SK-N-SH treated with all-trans-retinoic acid at 6 μM for 48 hours (cell line): ENCODE measurements around the gene SULT2B1.
"Not testable (repeated sequence)": the region's sequence is repeated elsewhere in the genome, so short reads cannot be mapped to it uniquely, and the experiment has no call there.

Experiments used
- PATZ1 ChIP-seq: fragments of 250-450 bp; sonication (Bioruptor Pico); IDR thresholded peaks from 2 replicates; pipeline ENCODE4 v1.8.0; 2020; ENCODE audit warnings: mild to moderate bottlenecking, moderate library complexity, borderline replicate concordance
- PPARA ChIP-seq: fragments of 250-450 bp; sonication (Bioruptor Pico); IDR thresholded peaks from 2 replicates; pipeline ENCODE4 v1.5.0; 2020; ENCODE audit warnings: mild to moderate bottlenecking, borderline replicate concordance
- RARB ChIP-seq: fragments of 250-450 bp; sonication (Bioruptor Pico); IDR thresholded peaks from 2 replicates; pipeline ENCODE4 v1.8.0; 2021; ENCODE audit warnings: mild to moderate bottlenecking, moderate library complexity
- ZFP30 ChIP-seq: fragments of 450-650 bp; formaldehyde crosslinking; IDR thresholded peaks from 2 replicates; pipeline ENCODE4 v1.5.0; 2022; ENCODE audit warnings: mild to moderate bottlenecking, moderate library complexity
- TF ChIP-seq, protein P1 (sequence below): fragments of 250-450 bp; sonication (Bioruptor Pico); IDR thresholded peaks from 2 replicates; pipeline ENCODE4 v1.5.0; 2020; ENCODE audit warnings: mild to moderate bottlenecking, moderate library complexity

DNA sequence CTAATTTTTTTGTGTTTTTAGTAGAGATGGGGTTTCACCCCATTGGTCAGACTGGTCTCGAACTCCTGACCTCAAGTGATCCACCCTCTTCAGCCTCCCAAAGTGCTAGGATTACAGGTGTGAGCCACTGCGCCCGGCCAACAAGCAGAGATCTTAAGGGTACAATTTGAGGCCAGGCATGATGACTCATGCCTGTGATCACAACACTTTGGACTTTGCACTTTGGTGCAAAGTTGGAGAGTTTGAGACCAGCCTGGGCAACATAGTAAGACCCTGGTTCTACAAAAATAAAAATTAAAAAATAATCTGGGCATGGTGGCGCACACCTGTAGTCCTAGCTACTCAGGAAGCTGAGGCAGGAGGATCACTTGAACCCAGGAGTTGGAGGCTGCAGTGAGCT is 32.5 kb upstream of the SULT2B1 start:
- TF ChIP-seq PPARA (CRISPR knock-in tag); PATZ1 (CRISPR knock-in tag); ZFP30; RARB (CRISPR knock-in tag): not testable (repeated sequence)
- TF ChIP-seq, protein P1, sequence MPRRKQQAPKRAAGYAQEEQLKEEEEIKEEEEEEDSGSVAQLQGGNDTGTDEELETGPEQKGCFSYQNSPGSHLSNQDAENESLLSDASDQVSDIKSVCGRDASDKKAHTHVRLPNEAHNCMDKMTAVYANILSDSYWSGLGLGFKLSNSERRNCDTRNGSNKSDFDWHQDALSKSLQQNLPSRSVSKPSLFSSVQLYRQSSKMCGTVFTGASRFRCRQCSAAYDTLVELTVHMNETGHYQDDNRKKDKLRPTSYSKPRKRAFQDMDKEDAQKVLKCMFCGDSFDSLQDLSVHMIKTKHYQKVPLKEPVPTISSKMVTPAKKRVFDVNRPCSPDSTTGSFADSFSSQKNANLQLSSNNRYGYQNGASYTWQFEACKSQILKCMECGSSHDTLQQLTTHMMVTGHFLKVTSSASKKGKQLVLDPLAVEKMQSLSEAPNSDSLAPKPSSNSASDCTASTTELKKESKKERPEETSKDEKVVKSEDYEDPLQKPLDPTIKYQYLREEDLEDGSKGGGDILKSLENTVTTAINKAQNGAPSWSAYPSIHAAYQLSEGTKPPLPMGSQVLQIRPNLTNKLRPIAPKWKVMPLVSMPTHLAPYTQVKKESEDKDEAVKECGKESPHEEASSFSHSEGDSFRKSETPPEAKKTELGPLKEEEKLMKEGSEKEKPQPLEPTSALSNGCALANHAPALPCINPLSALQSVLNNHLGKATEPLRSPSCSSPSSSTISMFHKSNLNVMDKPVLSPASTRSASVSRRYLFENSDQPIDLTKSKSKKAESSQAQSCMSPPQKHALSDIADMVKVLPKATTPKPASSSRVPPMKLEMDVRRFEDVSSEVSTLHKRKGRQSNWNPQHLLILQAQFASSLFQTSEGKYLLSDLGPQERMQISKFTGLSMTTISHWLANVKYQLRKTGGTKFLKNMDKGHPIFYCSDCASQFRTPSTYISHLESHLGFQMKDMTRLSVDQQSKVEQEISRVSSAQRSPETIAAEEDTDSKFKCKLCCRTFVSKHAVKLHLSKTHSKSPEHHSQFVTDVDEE (CRISPR knock-in tag): not testable (repeated sequence)
